ENCODE results near the gene TENM4.

The TENM4 gene

GRCh38 chr11:79156031-79156430 is 284.8 kb downstream of the TENM4 start:
- DNase-seq (ENCODE audit: low spot score) = no peak
- no peak overlapping the region for H3K27ac ChIP-seq (replicated peaks; ENCODE audit: low read length)
- no peak overlapping the region for H4K91ac ChIP-seq (ENCODE audit: low read depth, low read length, poor library complexity)

GRCh38 chr11:79155237-79155636 is 285.6 kb downstream of the TENM4 start:
- no peak overlapping the region for H3K18ac ChIP-seq (ENCODE audit: low read length)
- no peak overlapping the region for H3K27ac ChIP-seq (replicated peaks; ENCODE audit: low read length)
- no CpG with 5 or more reads among the region's 3 CpGs for WGBS, 2 donors (ENCODE audit: extremely low coverage in 2 of 2, insufficient read length in 2 of 2, insufficient replicate concordance in 1 of 2)
- no peak overlapping the region for H2BK5ac ChIP-seq (ENCODE audit: low read length)
- no peaks in the 10 kb centered on the region for H3K79me1 ChIP-seq (ENCODE audit: low read depth, low read length)
- H3K4me1 ChIP-seq (ENCODE audit: control insufficient read depth in 2 of 2, insufficient read depth in 1 of 2, low read depth in 1 of 2, low read length in 2 of 2) = peaks cover 0 to 2% of the 10 kb centered on the region in 2 donors
- peaks cover 0 to 2% of the 10 kb centered on the region in 2 donors for H3K9me3 ChIP-seq (replicated peaks in 1 of 2; ENCODE audit: control insufficient read depth in 2 of 2, insufficient read depth in 1 of 2, low read depth in 1 of 2, low read length in 2 of 2)
- no peak overlapping the region for H3K4me3 ChIP-seq (ENCODE audit: low read length in 2 of 2)
- no peak overlapping the region for H3K14ac ChIP-seq (ENCODE audit: low read length)
- H3K36me3 ChIP-seq (replicated peaks in 1 of 2; ENCODE audit: control insufficient read depth in 2 of 2, insufficient read depth in 2 of 2, low read length in 2 of 2) = no peaks in the 10 kb centered on the region
- H2BK15ac ChIP-seq (ENCODE audit: low read length) = no peak overlapping the region
- no peak overlapping the region for H4K8ac ChIP-seq (ENCODE audit: low read depth, low read length)
- no peak overlapping the region for H2AK5ac ChIP-seq (ENCODE audit: low read depth, low read length)
- no peak overlapping the region for H3K23ac ChIP-seq (ENCODE audit: low read depth, low read length, poor library complexity)
- no peak overlapping the region for H2BK120ac ChIP-seq (ENCODE audit: low read depth, low read length)
- no peaks in the 10 kb centered on the region for H3K27me3 ChIP-seq (ENCODE audit: control insufficient read depth in 3 of 3, insufficient read depth in 3 of 3, low read depth in 1 of 3, low read length in 3 of 3)
- H3K4ac ChIP-seq (ENCODE audit: low read length) = no peak overlapping the region
- no peak overlapping the region for H4K91ac ChIP-seq (ENCODE audit: low read depth, low read length, poor library complexity)
- DNase-seq (ENCODE audit: low spot score) = no peak
- no peak overlapping the region for H3K4me2 ChIP-seq (ENCODE audit: insufficient read depth, low read length, poor library complexity, severe bottlenecking)
- no peak overlapping the region for H2AFZ ChIP-seq (ENCODE audit: low read length)
- no peak overlapping the region for H3K9ac ChIP-seq (ENCODE audit: low read depth, low read length, poor library complexity)
- H2BK12ac ChIP-seq (ENCODE audit: low read length) = no peak overlapping the region

More at GRCh38 chr11:79156031-79156430, 284.8 kb downstream of the TENM4 start:
- no peak overlapping the region for H4K8ac ChIP-seq (ENCODE audit: low read depth, low read length)
- no peak overlapping the region for H3K4me2 ChIP-seq (ENCODE audit: insufficient read depth, low read length, poor library complexity, severe bottlenecking)
- no peaks in the 10 kb centered on the region for H3K79me1 ChIP-seq (ENCODE audit: low read depth, low read length)
- H3K36me3 ChIP-seq (replicated peaks in 1 of 2; ENCODE audit: control insufficient read depth in 2 of 2, insufficient read depth in 2 of 2, low read length in 2 of 2) = no peaks in the 10 kb centered on the region
- no peaks in the 10 kb centered on the region for H3K4me1 ChIP-seq (ENCODE audit: control insufficient read depth in 2 of 2, insufficient read depth in 1 of 2, low read depth in 1 of 2, low read length in 2 of 2)
- H2AK5ac ChIP-seq (ENCODE audit: low read depth, low read length) = no peak overlapping the region
- no peak overlapping the region for H3K9ac ChIP-seq (ENCODE audit: low read depth, low read length, poor library complexity)
- no peak overlapping the region for H3K14ac ChIP-seq (ENCODE audit: low read length)
- no peak overlapping the region for H2BK5ac ChIP-seq (ENCODE audit: low read length)
- WGBS, 2 donors (ENCODE audit: extremely low coverage in 2 of 2, insufficient read length in 2 of 2, insufficient replicate concordance in 1 of 2) = no CpG with 5 or more reads among the region's 6 CpGs
- H3K9me3 ChIP-seq (replicated peaks in 1 of 2; ENCODE audit: control insufficient read depth in 2 of 2, insufficient read depth in 1 of 2, low read depth in 1 of 2, low read length in 2 of 2) = peaks cover 0 to 2% of the 10 kb centered on the region in 2 donors
- H2BK120ac ChIP-seq (ENCODE audit: low read depth, low read length) = no peak overlapping the region
- H3K23ac ChIP-seq (ENCODE audit: low read depth, low read length, poor library complexity) = no peak overlapping the region
- H3K4me3 ChIP-seq (ENCODE audit: low read length in 2 of 2) = no peak overlapping the region
- H2AFZ ChIP-seq (ENCODE audit: low read length) = no peak overlapping the region
- H3K4ac ChIP-seq (ENCODE audit: low read length) = no peak overlapping the region
- H2BK12ac ChIP-seq (ENCODE audit: low read length) = no peak overlapping the region
- no peak overlapping the region for H3K18ac ChIP-seq (ENCODE audit: low read length)
- H2BK15ac ChIP-seq (ENCODE audit: low read length) = no peak overlapping the region
- H3K27me3 ChIP-seq (ENCODE audit: control insufficient read depth in 3 of 3, insufficient read depth in 3 of 3, low read depth in 1 of 3, low read length in 3 of 3) = no peaks in the 10 kb centered on the region

- Histone ChIP-seq H2AFZ (ENCODE audit: low read length) (no peak overlapping the region), H3K36me3 (replicated peaks in 1 of 2; ENCODE audit: control insufficient read depth in 2 of 2, insufficient read depth in 2 of 2, low read length in 2 of 2) (no peaks in the 10 kb centered on the region), H2BK15ac (ENCODE audit: low read length) (no peak overlapping the region), H3K79me1 (ENCODE audit: low read depth, low read length) (no peaks in the 10 kb centered on the region), H4K8ac (ENCODE audit: low read depth, low read length) (no peak overlapping the region), H3K14ac (ENCODE audit: low read length) (no peak overlapping the region), H3K27me3 (ENCODE audit: control insufficient read depth in 3 of 3, insufficient read depth in 3 of 3, low read depth in 1 of 3, low read length in 3 of 3) (no peaks in the 10 kb centered on the region), H3K18ac (ENCODE audit: low read length) (no peak overlapping the region), H4K91ac (ENCODE audit: low read depth, low read length, poor library complexity) (no peak overlapping the region), H3K27ac (replicated peaks; ENCODE audit: low read length) (no peak overlapping the region), H2BK120ac (ENCODE audit: low read depth, low read length) (no peak overlapping the region), H3K4ac (ENCODE audit: low read length) (no peak overlapping the region), H3K4me1 (ENCODE audit: control insufficient read depth in 2 of 2, insufficient read depth in 1 of 2, low read depth in 1 of 2, low read length in 2 of 2) (peaks cover 0 to 3% of the 10 kb centered on the region in 2 donors), H3K9ac (ENCODE audit: low read depth, low read length, poor library complexity) (no peak overlapping the region), H2BK5ac (ENCODE audit: low read length) (no peak overlapping the region), H2AK5ac (ENCODE audit: low read depth, low read length) (no peak overlapping the region), H3K4me2 (ENCODE audit: insufficient read depth, low read length, poor library complexity, severe bottlenecking) (no peak overlapping the region), H3K4me3 (ENCODE audit: low read length in 2 of 2) (no peak overlapping the region), H2BK12ac (ENCODE audit: low read length) (no peak overlapping the region), H3K9me3 (replicated peaks in 1 of 2; ENCODE audit: control insufficient read depth in 2 of 2, insufficient read depth in 1 of 2, low read depth in 1 of 2, low read length in 2 of 2) (peaks cover 0 to 2% of the 10 kb centered on the region in 2 donors), H3K23ac (ENCODE audit: low read depth, low read length, poor library complexity) (no peak overlapping the region)
- DNase-seq (ENCODE audit: low spot score) = no peak
- no CpG with 5 or more reads among the region's 4 CpGs for WGBS, 2 donors (ENCODE audit: extremely low coverage in 2 of 2, insufficient read length in 2 of 2, insufficient replicate concordance in 1 of 2)
Observed at GRCh38 chr11:79152511-79152910, 288.3 kb downstream of the TENM4 start.

DNA sequence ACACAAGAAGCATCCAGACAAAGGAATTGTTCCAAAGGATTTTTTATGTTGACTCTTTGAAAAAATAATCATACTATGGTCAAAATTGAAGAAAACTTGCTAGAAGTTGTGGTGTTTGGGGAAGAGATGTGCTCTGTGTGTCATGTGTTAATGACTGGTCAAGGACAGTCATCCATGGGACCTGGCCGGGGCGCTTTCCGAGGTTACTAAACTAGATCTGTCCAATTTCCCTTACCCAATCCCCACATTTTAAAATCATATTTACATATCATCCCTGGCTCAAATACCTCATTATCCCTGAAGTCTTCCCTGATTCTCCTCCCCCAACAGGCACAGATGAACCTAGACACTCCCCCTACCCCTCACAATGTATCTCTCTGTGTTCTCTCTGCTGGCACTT is 289.4 kb downstream of the TENM4 start:
- WGBS, 2 donors (ENCODE audit: extremely low coverage in 2 of 2, insufficient read length in 2 of 2, insufficient replicate concordance in 1 of 2) = no CpG with 5 or more reads among the region's 3 CpGs
- no peak overlapping the region for H2AK5ac ChIP-seq (ENCODE audit: low read depth, low read length)
- no peak overlapping the region for H3K18ac ChIP-seq (ENCODE audit: low read length)
- H3K4me1 ChIP-seq (ENCODE audit: control insufficient read depth in 2 of 2, insufficient read depth in 1 of 2, low read depth in 1 of 2, low read length in 2 of 2) = peaks cover 0 to 3% of the 10 kb centered on the region in 2 donors
- no peak overlapping the region for H2AFZ ChIP-seq (ENCODE audit: low read length)
- no peaks in the 10 kb centered on the region for H3K36me3 ChIP-seq (replicated peaks in 1 of 2; ENCODE audit: control insufficient read depth in 2 of 2, insufficient read depth in 2 of 2, low read length in 2 of 2)
- no peak overlapping the region for H2BK15ac ChIP-seq (ENCODE audit: low read length)
- H3K14ac ChIP-seq (ENCODE audit: low read length) = no peak overlapping the region
- H3K9ac ChIP-seq (ENCODE audit: low read depth, low read length, poor library complexity) = no peak overlapping the region
- no peak overlapping the region for H4K8ac ChIP-seq (ENCODE audit: low read depth, low read length)
- no peak overlapping the region for H2BK12ac ChIP-seq (ENCODE audit: low read length)
- H3K23ac ChIP-seq (ENCODE audit: low read depth, low read length, poor library complexity) = no peak overlapping the region
- H2BK5ac ChIP-seq (ENCODE audit: low read length) = no peak overlapping the region
- H3K4me2 ChIP-seq (ENCODE audit: insufficient read depth, low read length, poor library complexity, severe bottlenecking) = no peak overlapping the region
- no peak overlapping the region for H3K27ac ChIP-seq (replicated peaks; ENCODE audit: low read length)
- H3K27me3 ChIP-seq (ENCODE audit: control insufficient read depth in 3 of 3, insufficient read depth in 3 of 3, low read depth in 1 of 3, low read length in 3 of 3) = no peaks in the 10 kb centered on the region
- no peak overlapping the region for H3K4me3 ChIP-seq (ENCODE audit: low read length in 2 of 2)
- H2BK120ac ChIP-seq (ENCODE audit: low read depth, low read length) = no peak overlapping the region
- no peak overlapping the region for H3K4ac ChIP-seq (ENCODE audit: low read length)
- H3K9me3 ChIP-seq (replicated peaks in 1 of 2; ENCODE audit: control insufficient read depth in 2 of 2, insufficient read depth in 1 of 2, low read depth in 1 of 2, low read length in 2 of 2) = peaks cover 0 to 2% of the 10 kb centered on the region in 2 donors
- H4K91ac ChIP-seq (ENCODE audit: low read depth, low read length, poor library complexity) = no peak overlapping the region
- no peaks in the 10 kb centered on the region for H3K79me1 ChIP-seq (ENCODE audit: low read depth, low read length)
- DNase-seq (ENCODE audit: low spot score) = no peak
